HepG2 (cell line): ENCODE results near the gene TIGAR. TPM values are rescaled to one million over a fixed set of nuclear protein-coding genes. Genes with fewer than 3 reads are reported as not detected.

ENCODE experiments used
- BHLHE40 ChIP-seq: IDR thresholded peaks from 2 replicates; pipeline ENCODE4 v1.6.1; 2011; ENCODE audit warnings: low read length, improper control_type of control experiment
- CREB3 ChIP-seq: sonication (generic); formaldehyde crosslinking; IDR thresholded peaks from 2 replicates; pipeline ENCODE4 v1.5.0; 2020; ENCODE audit warnings: missing genetic modification reagents
- FLYWCH1 ChIP-seq: sonication (generic); formaldehyde crosslinking; IDR thresholded peaks from 2 replicates; pipeline ENCODE4 v1.8.1; 2023; ENCODE audit warnings: mild to moderate bottlenecking, missing genetic modification reagents
- GRHL1 ChIP-seq: sonication (generic); formaldehyde crosslinking; conservative IDR thresholded peaks from 2 replicates; pipeline ENCODE4 v1.8.0; 2022; ENCODE audit warnings: missing genetic modification reagents
- HMG20B ChIP-seq: conservative IDR thresholded peaks from 2 replicates; pipeline ENCODE4 v1.6.1; 2016; ENCODE audit warnings: missing genetic modification reagents, missing compliant biosample characterization
- HOXA7 ChIP-seq: sonication (generic); formaldehyde crosslinking; IDR thresholded peaks from 2 replicates; pipeline ENCODE4 v1.8.1; 2022; ENCODE audit warnings: mild to moderate bottlenecking, missing genetic modification reagents, moderate library complexity
- IRF2 ChIP-seq: IDR thresholded peaks from 2 replicates; pipeline ENCODE4 v1.6.1; 2018; ENCODE audit warnings: missing genetic modification reagents, missing compliant biosample characterization
- MEIS2 ChIP-seq: sonication (generic); formaldehyde crosslinking; IDR thresholded peaks from 2 replicates; pipeline ENCODE4 v1.9.0; 2021; ENCODE audit warnings: mild to moderate bottlenecking, missing genetic modification reagents
- NCOA1 ChIP-seq: sonication (generic); formaldehyde crosslinking; IDR thresholded peaks from 2 replicates; pipeline ENCODE4 v1.9.0; 2021; ENCODE audit warnings: missing genetic modification reagents
- NRL ChIP-seq: sonication (generic); formaldehyde crosslinking; IDR thresholded peaks from 2 replicates; pipeline ENCODE4 v1.5.0; 2020; ENCODE audit warnings: missing genetic modification reagents, mild to moderate bottlenecking, moderate library complexity, borderline replicate concordance
- PAX8 ChIP-seq: sonication (generic); formaldehyde crosslinking; IDR thresholded peaks from 2 replicates; pipeline ENCODE4 v1.8.0; 2022; ENCODE audit warnings: mild to moderate bottlenecking, missing genetic modification reagents, borderline replicate concordance
- REXO4 ChIP-seq: sonication (generic); formaldehyde crosslinking; IDR thresholded peaks from 2 replicates; pipeline ENCODE4 v1.8.0; 2022; ENCODE audit warnings: missing genetic modification reagents, mild to moderate bottlenecking, borderline replicate concordance
- SKI ChIP-seq: fragments of 450-650 bp; IDR thresholded peaks from one replicate; pipeline ENCODE4 v1.6.1; 2018; ENCODE audit warnings: mild to moderate bottlenecking; ENCODE audit not compliant: partially characterized antibody
- SMARCE1 ChIP-seq: fragments of 450-650 bp; IDR thresholded peaks from 2 replicates; pipeline ENCODE4 v1.6.1; 2017; ENCODE audit warnings: borderline replicate concordance
- SNAPC2 ChIP-seq: sonication (generic); formaldehyde crosslinking; IDR thresholded peaks from 2 replicates; pipeline ENCODE4 v1.8.1; 2022; ENCODE audit warnings: mild to moderate bottlenecking, missing genetic modification reagents
- STAG1 ChIP-seq: sonication (generic); formaldehyde crosslinking; IDR thresholded peaks from 2 replicates; pipeline ENCODE4 v1.4.0; 2020; ENCODE audit warnings: missing genetic modification reagents
- YEATS4 ChIP-seq: sonication (generic); formaldehyde crosslinking; IDR thresholded peaks from 2 replicates; pipeline ENCODE4 v1.4.0; 2020; ENCODE audit warnings: missing genetic modification reagents, borderline replicate concordance
- ZBTB4 ChIP-seq: sonication (generic); formaldehyde crosslinking; IDR thresholded peaks from 2 replicates; pipeline ENCODE4 v1.4.0; 2020; ENCODE audit warnings: missing genetic modification reagents, mild to moderate bottlenecking, borderline replicate concordance
- ZBTB46 ChIP-seq: sonication (generic); formaldehyde crosslinking; IDR thresholded peaks from 2 replicates; pipeline ENCODE4 v1.4.0; 2020; ENCODE audit warnings: mild to moderate bottlenecking, missing genetic modification reagents, borderline replicate concordance
- ZNF33B ChIP-seq: sonication (generic); formaldehyde crosslinking; IDR thresholded peaks from 2 replicates; pipeline ENCODE4 v1.5.1; 2020; ENCODE audit warnings: mild to moderate bottlenecking, missing genetic modification reagents
- ZNF580 ChIP-seq: IDR thresholded peaks from 2 replicates; pipeline ENCODE4 v1.6.1; 2016; ENCODE audit warnings: low read depth, borderline replicate concordance
- ZNF747 ChIP-seq: sonication (generic); formaldehyde crosslinking; IDR thresholded peaks from 2 replicates; pipeline ENCODE4 v1.8.1; 2023; ENCODE audit warnings: missing genetic modification reagents, mild to moderate bottlenecking, borderline replicate concordance
- ZNF772 ChIP-seq: sonication (generic); formaldehyde crosslinking; IDR thresholded peaks from 2 replicates; pipeline ENCODE4 v1.5.0; 2020; ENCODE audit warnings: mild to moderate bottlenecking, missing genetic modification reagents
- polyA plus RNA-seq, 8 experiments: library from polyadenylated mRNA; depleted of rRNA in 3 of 8; stranded (reverse) in 7 of 8; unstranded in 1 of 8; fragments of >200 nt; fragmentation: Illumina TruSeq in 4 of 8; extraction: Trizol in 4 of 8; gene quantifications; 2 replicates each; pipeline versions ENCODE4 v1.2.1 to v1.2.3, GENCODE V29; 2011 to 2016; ENCODE audit warnings: low read depth in 4 of 8, missing spikeins in 1 of 8, mixed read lengths in 1 of 8; ENCODE audit not compliant: insufficient read depth in 1 of 8
- total RNA-seq, 5 experiments: library from RNA; depleted of rRNA; stranded (reverse); fragments of >200 nt; fragmentation: Illumina TruSeq; extraction: Trizol; gene quantifications; 2 replicates each; pipeline ENCODE4 v1.2.3, GENCODE V29; 2016; ENCODE audit warnings: low read depth in 1 of 5

TIGAR gene
- total and polyA plus RNA-seq, 2 of the 13 experiments (the other 11 are each of a cell fraction or from before 2014, with no cell fraction given), result 2.6 to 21.8 TPM

- no peak for TF ChIP-seq ZBTB4 (CRISPR knock-in tag)
- TF ChIP-seq NCOA1 (CRISPR knock-in tag), result no peak
- no peak for TF ChIP-seq CREB3 (CRISPR knock-in tag)
- TF ChIP-seq PAX8, result no peak
- no peak for TF ChIP-seq ZNF747 (CRISPR knock-in tag)
- no peak for TF ChIP-seq GRHL1 (CRISPR knock-in tag)
- peak; percentile 54; the same call in 1 of the 2 replicates for TF ChIP-seq YEATS4 (CRISPR knock-in tag)
- TF ChIP-seq ZNF33B, result no peak
- no peak for TF ChIP-seq FLYWCH1 (CRISPR knock-in tag)
- TF ChIP-seq ZNF772, result no peak
- TF ChIP-seq SMARCE1, result no peak
- TF ChIP-seq BHLHE40, result no peak
- TF ChIP-seq HOXA7 (CRISPR knock-in tag), result no peak
- no peak for TF ChIP-seq IRF2 (CRISPR knock-in tag)
- TF ChIP-seq STAG1 (CRISPR knock-in tag), result peak; percentile 87
- TF ChIP-seq SNAPC2 (CRISPR knock-in tag), result no peak
- no peak for TF ChIP-seq MEIS2 (CRISPR knock-in tag)
- no peak for TF ChIP-seq REXO4 (CRISPR knock-in tag)
- TF ChIP-seq HMG20B, result no peak
- TF ChIP-seq SKI, result no peak
- TF ChIP-seq ZNF580, result no peak
- 0 out of 2 replicates have a peak, but pooled peaks have one; percentile 50 for TF ChIP-seq NRL (CRISPR knock-in tag)
- TF ChIP-seq ZBTB46 (CRISPR knock-in tag), result no peak
These were observed 13.2 kb upstream of the TIGAR start (continued) for GRCh38 chr12:4307593-4308333.
